SU-DHL-6 (cell line): ENCODE measurements around the gene TCF4.

Experiments
- H2AFZ ChIP-seq: fragments of 200-600 bp; sonication (generic); 2 replicates; pipeline ENCODE4 v1.6.1; 2014; ENCODE audit warnings: low read depth, mild to moderate bottlenecking, moderate library complexity, mixed read lengths, antibody characterized with exemption, low read length; ENCODE audit not compliant: severe bottlenecking
- H3F3A ChIP-seq: fragments of 200-600 bp; shearing (Covaris generic); 2 replicates; pipeline ENCODE4 v1.6.0; 2016; ENCODE audit warnings: antibody characterized with exemption, mild to moderate bottlenecking; ENCODE audit not compliant: insufficient read depth
- H3K27ac ChIP-seq: fragments of 200-600 bp; sonication (generic); 2 replicates; pipeline ENCODE4 v1.5.1; 2016; ENCODE audit warnings: low read depth, mild to moderate bottlenecking, low read length, moderate library complexity, mixed read lengths
- H3K27me3 ChIP-seq: fragments of 200-600 bp; sonication (generic), shearing (Covaris generic); 2 replicates; pipeline ENCODE4 v1.6.0; 2014; ENCODE audit warnings: mild to moderate bottlenecking, low read length
- H3K36me3 ChIP-seq: fragments of 200-600 bp; sonication (generic); 2 replicates; pipeline ENCODE4 v1.6.1; 2014; ENCODE audit warnings: mild to moderate bottlenecking, low read length, mixed read lengths
- H3K4me2 ChIP-seq: fragments of 300-600, 200-600 bp; shearing (Covaris generic), sonication (generic); 2 replicates; pipeline ENCODE4 v1.6.0; 2014; ENCODE audit warnings: low read length, low read depth, mild to moderate bottlenecking; ENCODE audit not compliant: poor library complexity, severe bottlenecking
- H3K4me3 ChIP-seq: fragments of 200-600 bp; sonication (generic); 2 replicates; pipeline ENCODE4 v1.5.1; 2014; ENCODE audit warnings: antibody characterized with exemption, low read length, mild to moderate bottlenecking, mixed read lengths; ENCODE audit not compliant: insufficient read depth, poor library complexity, severe bottlenecking
- H3K79me2 ChIP-seq: fragments of 200-600 bp; sonication (generic); 2 replicates; pipeline ENCODE4 v1.6.1; 2014; ENCODE audit warnings: mild to moderate bottlenecking, low read length, moderate library complexity; ENCODE audit not compliant: insufficient read depth
- H3K9ac ChIP-seq: fragments of 200-600 bp; sonication (generic); 2 replicates; pipeline ENCODE4 v1.7.0; 2014; ENCODE audit warnings: mild to moderate bottlenecking, low read length
- H3K9me2 ChIP-seq: fragments of 200-600 bp; sonication (generic); replicated peaks from 2 replicates; pipeline ENCODE4 v1.6.1; 2014; ENCODE audit warnings: low read length; ENCODE audit not compliant: insufficient read depth
- H3K9me3 ChIP-seq: fragments of 200-600 bp; sonication (generic); 2 replicates; pipeline ENCODE4 v1.6.1; 2014; ENCODE audit warnings: low read length, mixed read lengths; ENCODE audit not compliant: insufficient read depth
- H4K20me1 ChIP-seq: fragments of 200-600 bp; sonication (generic); 2 replicates; pipeline ENCODE4 v1.6.1; 2014; ENCODE audit warnings: low read depth, mild to moderate bottlenecking, antibody characterized with exemption, low read length, moderate library complexity, mixed read lengths
- EZH2phosphoT487 ChIP-seq: fragments of 200-600 bp; sonication (generic), shearing (Covaris generic); conservative IDR thresholded peaks from 2 replicates; pipeline ENCODE4 v1.6.1; 2018; ENCODE audit warnings: mild to moderate bottlenecking, antibody characterized with exemption, low read length, moderate library complexity, mixed read lengths
- TF ChIP-seq, protein P1 (sequence below): fragments of 200-600 bp; sonication (generic); IDR thresholded peaks from one replicate; pipeline ENCODE4 v1.5.1; 2017; ENCODE audit warnings: antibody characterized with exemption, mild to moderate bottlenecking, low read length, moderate library complexity; ENCODE audit not compliant: insufficient read depth, poor library complexity, severe bottlenecking

The TCF4 gene

DNA sequence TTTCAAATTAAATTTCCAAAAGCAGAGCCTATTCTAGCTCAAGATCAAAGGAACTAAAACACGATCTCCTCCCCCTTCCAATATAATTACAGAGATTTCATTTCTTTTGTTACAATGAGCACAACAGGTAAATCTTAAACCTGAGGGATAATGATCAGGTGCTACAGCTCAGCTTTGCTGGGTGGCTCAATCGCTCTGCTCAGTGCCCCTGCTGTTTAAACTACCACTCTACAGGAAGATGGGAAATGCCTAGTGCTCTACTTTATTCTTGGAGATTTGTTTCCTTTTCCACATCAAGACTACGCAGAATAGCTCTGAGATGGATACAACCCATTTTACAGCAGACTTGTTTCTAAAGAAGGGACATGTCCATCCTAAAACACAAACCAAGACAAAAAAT lies 162.3 kb downstream of the TCF4 start:
- Histone ChIP-seq H3K27me3 (no peaks in the 10 kb centered on the region), H3K27ac (no peak overlapping the region), H3K4me2 (no peak overlapping the region), H2AFZ (no peak overlapping the region), H4K20me1 (no peaks in the 10 kb centered on the region), H3K4me3 (no peak overlapping the region), H3F3A (no peaks in the 10 kb centered on the region), H3K36me3 (no peaks in the 10 kb centered on the region), H3K9me2 (no peaks in the 10 kb centered on the region), H3K79me2 (no peaks in the 10 kb centered on the region), H3K9ac (no peak overlapping the region), H3K9me3 (no peaks in the 10 kb centered on the region)
- no peak for TF ChIP-seq EZH2phosphoT487
- TF ChIP-seq, protein P1, sequence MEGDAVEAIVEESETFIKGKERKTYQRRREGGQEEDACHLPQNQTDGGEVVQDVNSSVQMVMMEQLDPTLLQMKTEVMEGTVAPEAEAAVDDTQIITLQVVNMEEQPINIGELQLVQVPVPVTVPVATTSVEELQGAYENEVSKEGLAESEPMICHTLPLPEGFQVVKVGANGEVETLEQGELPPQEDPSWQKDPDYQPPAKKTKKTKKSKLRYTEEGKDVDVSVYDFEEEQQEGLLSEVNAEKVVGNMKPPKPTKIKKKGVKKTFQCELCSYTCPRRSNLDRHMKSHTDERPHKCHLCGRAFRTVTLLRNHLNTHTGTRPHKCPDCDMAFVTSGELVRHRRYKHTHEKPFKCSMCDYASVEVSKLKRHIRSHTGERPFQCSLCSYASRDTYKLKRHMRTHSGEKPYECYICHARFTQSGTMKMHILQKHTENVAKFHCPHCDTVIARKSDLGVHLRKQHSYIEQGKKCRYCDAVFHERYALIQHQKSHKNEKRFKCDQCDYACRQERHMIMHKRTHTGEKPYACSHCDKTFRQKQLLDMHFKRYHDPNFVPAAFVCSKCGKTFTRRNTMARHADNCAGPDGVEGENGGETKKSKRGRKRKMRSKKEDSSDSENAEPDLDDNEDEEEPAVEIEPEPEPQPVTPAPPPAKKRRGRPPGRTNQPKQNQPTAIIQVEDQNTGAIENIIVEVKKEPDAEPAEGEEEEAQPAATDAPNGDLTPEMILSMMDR, result no peak

GRCh38 chr18:55422456-55423180 lies 165.4 kb downstream of the TCF4 start:
- H3K9ac ChIP-seq, result no peak overlapping the region
- H3K27ac ChIP-seq, result no peak overlapping the region
- no peaks in the 10 kb centered on the region for H3K79me2 ChIP-seq
- no peak overlapping the region for H2AFZ ChIP-seq
- no peak overlapping the region for H3K4me3 ChIP-seq
- no peaks in the 10 kb centered on the region for H3K36me3 ChIP-seq
- no peaks in the 10 kb centered on the region for H3K9me3 ChIP-seq
- no peak for TF ChIP-seq EZH2phosphoT487
- TF ChIP-seq, protein P1, result no peak
- no peaks in the 10 kb centered on the region for H3F3A ChIP-seq
- H4K20me1 ChIP-seq, result no peaks in the 10 kb centered on the region
- no peaks in the 10 kb centered on the region for H3K27me3 ChIP-seq
- H3K9me2 ChIP-seq, result no peaks in the 10 kb centered on the region
- H3K4me2 ChIP-seq, result no peak overlapping the region

DNA sequence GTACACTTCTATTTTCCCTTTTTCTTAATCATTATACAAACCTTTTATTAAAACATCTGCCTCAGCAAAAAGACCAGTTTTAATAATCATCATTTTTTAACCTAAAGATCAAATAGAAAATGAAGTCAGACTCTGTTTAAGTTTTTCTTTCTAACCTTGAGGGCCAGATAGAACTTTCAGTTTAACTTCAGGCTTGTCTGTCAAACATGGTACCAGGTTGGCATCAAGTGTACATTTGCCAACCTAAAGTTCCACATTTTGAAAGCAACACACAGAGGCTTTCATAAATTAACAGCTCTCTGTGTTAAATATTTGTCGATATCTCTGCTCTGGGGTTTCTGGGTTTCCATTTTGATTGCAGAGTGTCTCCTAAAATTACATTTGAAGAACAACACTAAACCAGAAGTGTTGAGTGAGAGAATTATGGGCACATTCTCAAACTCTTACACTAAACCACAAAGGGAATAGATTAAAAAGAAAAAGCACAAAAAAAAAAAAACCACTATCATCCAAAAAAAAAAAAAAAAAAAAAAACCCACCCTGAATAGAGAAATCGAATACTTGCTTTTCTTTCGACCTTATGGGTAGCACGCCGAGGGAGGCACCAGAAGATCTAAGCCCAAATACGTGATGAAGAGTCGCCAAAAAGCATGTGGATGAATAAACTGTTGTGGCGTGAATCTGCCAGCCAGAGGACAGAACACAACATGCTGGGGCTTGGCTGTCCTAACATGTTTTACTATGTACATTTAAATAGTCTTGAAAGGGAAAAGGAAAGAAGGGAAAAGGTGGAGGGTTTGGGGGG lies 166.2 kb downstream of the TCF4 start:
- H3K4me2 ChIP-seq, result no peak overlapping the region
- no peak overlapping the region for H3K4me3 ChIP-seq
- H3K9me3 ChIP-seq, result no peaks in the 10 kb centered on the region
- no peak overlapping the region for H3K27ac ChIP-seq
- no peaks in the 10 kb centered on the region for H4K20me1 ChIP-seq
- no peaks in the 10 kb centered on the region for H3K36me3 ChIP-seq
- no peaks in the 10 kb centered on the region for H3K79me2 ChIP-seq
- H3K9me2 ChIP-seq, result no peaks in the 10 kb centered on the region
- H3K9ac ChIP-seq, result no peak overlapping the region
- no peaks in the 10 kb centered on the region for H3F3A ChIP-seq
- TF ChIP-seq EZH2phosphoT487, result no peak
- TF ChIP-seq, protein P1, result no peak
- no peaks in the 10 kb centered on the region for H3K27me3 ChIP-seq
- H2AFZ ChIP-seq, result no peak overlapping the region
